Lower leg skin (tissue), 4 donors: ENCODE results near the gene SRL. TPM values are rescaled to one million over a fixed set of nuclear protein-coding genes. Genes with fewer than 3 reads are reported as not detected.

Experiments
- DNase-seq, 2 donors: peaks; one replicate each; pipeline ENCODE4 v3.0.0-alpha.2; 2019; ENCODE audit warnings: low spot score in 2 of 2
- H3K4me3 ChIP-seq: fragments of 200-600 bp; sonication (generic); 2 replicates; pipeline ENCODE4 v1.5.1; 2017; ENCODE audit warnings: mild to moderate bottlenecking, low read depth; ENCODE audit not compliant: poor library complexity, severe bottlenecking
- POLR2A ChIP-seq, 2 donors: fragments of 450-650 bp; IDR thresholded peaks; one replicate each; pipeline ENCODE4 v1.6.1; 2016 to 2017; ENCODE audit warnings: antibody characterized with exemption in 2 of 2, mild to moderate bottlenecking in 1 of 2, moderate library complexity in 1 of 2
- WGBS, 2 donors: methylation state at CpG; one replicate each; pipeline ENCODE4 v1.1.5; 2018; 5-methylcytosine and 5-hydroxymethylcytosine counted together
- intact Hi-C: fragments of 100-400 bp; cut with DNase I; formaldehyde crosslinking; loops from one replicate; pipeline ENCODE4 v1.15.0; 2023; ENCODE audit warnings: low total_unique reads
- total RNA-seq, 4 donors: library from RNA; depleted of rRNA; stranded (reverse); fragments of >200 nt; gene quantifications; one replicate each; pipeline ENCODE4 v1.1.0, GENCODE V29; 2016
- TF ChIP-seq, protein P1 (sequence below), 3 donors: fragments of 450-650 bp; IDR thresholded peaks; one replicate each; pipeline ENCODE4 v1.5.1; 2016; ENCODE audit warnings: antibody characterized with exemption in 3 of 3, mild to moderate bottlenecking in 3 of 3, moderate library complexity in 2 of 3

SRL gene
- total RNA-seq, 4 donors from 2014 or later = 0.04 to 1.0 (median 0.55) TPM

DNA sequence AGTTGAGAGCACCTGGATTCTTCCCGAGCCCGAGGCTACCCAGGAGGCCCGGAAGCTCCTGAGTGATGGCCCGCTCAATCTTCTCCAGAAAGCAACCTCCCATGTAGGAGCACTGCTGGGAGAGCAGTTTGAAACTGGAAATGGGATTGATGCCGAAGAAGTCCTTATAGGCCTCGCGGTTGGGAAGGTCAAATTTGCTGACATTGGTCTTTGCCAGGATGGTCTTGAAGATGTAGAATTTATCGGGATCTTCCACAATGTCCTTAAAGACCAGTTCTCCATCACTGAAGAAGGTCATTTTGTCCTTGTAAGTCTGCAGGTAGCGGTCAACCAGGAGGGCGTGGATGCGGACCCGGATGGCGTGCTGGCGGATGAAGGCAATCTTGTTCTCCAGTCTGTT is 49.7 kb downstream of the SRL start:
- no peak for DNase-seq
- 95 to 96% methylated on average over 14 of the region's 14 CpGs for WGBS, 2 donors
- TF ChIP-seq, protein P1, sequence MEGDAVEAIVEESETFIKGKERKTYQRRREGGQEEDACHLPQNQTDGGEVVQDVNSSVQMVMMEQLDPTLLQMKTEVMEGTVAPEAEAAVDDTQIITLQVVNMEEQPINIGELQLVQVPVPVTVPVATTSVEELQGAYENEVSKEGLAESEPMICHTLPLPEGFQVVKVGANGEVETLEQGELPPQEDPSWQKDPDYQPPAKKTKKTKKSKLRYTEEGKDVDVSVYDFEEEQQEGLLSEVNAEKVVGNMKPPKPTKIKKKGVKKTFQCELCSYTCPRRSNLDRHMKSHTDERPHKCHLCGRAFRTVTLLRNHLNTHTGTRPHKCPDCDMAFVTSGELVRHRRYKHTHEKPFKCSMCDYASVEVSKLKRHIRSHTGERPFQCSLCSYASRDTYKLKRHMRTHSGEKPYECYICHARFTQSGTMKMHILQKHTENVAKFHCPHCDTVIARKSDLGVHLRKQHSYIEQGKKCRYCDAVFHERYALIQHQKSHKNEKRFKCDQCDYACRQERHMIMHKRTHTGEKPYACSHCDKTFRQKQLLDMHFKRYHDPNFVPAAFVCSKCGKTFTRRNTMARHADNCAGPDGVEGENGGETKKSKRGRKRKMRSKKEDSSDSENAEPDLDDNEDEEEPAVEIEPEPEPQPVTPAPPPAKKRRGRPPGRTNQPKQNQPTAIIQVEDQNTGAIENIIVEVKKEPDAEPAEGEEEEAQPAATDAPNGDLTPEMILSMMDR (IDR thresholded peaks at IDR 0.05) = no peak
- TF ChIP-seq POLR2A (IDR thresholded peaks at IDR 0.05) = no peak
- intact Hi-C loops = no loop called here
- H3K4me3 ChIP-seq = no peak overlapping the region

- no peak for DNase-seq
- no peak overlapping the region for H3K4me3 ChIP-seq
- intact Hi-C loops = no loop called here
- TF ChIP-seq POLR2A (IDR thresholded peaks at IDR 0.05) = no peak
- TF ChIP-seq, protein P1 (IDR thresholded peaks at IDR 0.05) = no peak
- WGBS, 2 donors = 85 to 88% methylated on average over 13 of the region's 13 CpGs
Measured at GRCh38 chr16:4190712-4191333, 51.1 kb downstream of the SRL start.

DNA sequence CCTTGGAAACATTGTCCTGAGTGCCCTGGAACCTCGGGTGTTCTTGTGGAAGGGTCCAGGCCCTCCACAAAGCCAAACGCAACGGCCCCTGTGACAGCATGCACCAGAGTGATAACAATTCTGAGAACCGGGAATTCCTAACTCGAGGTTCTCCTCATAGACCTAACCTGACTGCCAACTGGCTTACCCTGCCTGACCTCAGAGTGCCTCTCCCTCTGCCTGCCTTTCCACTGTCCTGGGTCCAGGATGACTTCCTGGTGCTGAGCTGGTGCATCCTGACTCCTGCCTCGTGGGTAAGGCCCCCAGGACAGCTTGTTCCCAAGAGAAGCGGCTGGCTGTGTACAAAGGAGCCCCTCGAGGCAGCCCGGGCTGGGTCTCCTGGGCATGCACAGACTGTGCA is 51.8 kb downstream of the SRL start:
- 69% methylated on average over 9 of the region's 9 CpGs for WGBS, 2 donors
- intact Hi-C loops = no loop called here
- H3K4me3 ChIP-seq = no peak overlapping the region
- TF ChIP-seq, protein P1 (IDR thresholded peaks at IDR 0.05) = no peak
- no peak for TF ChIP-seq POLR2A (IDR thresholded peaks at IDR 0.05)
- DNase-seq = no peak

DNA sequence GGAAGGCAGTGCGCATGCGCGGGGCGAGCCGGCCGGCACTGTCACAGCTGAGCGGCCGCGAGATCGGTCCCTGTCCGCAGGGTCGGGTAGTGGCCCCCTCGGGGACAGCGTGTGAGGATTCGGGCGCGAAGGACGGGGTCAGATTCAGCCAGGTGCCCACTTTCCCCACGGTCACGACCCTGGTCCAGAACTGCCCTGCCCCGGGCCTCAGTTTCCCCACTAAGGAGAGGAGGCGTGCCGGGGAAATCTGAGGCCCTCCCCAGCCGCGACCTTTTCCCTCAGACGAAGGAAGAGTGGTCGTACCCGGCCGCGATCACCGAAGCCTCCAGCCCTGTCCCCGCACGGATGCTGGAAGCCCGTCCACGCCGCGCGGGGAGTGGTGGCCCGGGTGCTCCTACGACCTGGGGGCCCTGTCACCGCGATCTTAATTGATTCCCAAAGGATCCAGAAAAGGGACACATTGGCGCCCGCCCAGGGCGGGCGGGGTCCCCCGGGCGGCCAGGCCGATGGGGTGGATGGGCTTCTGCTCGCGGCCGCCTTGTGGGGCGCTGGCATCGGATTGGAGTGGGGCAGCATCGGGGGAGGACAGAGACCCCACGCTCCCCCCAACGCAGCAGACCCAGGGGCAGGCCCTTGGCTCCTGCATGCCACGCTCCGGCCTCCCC is 57.7 kb downstream of the SRL start:
- no peak overlapping the region for H3K4me3 ChIP-seq
- intact Hi-C loops = no loop called here
- WGBS, 2 donors = 19 to 25% methylated on average over 19 to 39 of the region's 59 CpGs
- DNase-seq = no peak
- TF ChIP-seq POLR2A (IDR thresholded peaks at IDR 0.05) = no peak
- TF ChIP-seq, protein P1 (IDR thresholded peaks at IDR 0.05) = no peak

- intact Hi-C loops = no loop called here
- 0% methylated on average over 27 to 40 of the region's 85 CpGs for WGBS, 2 donors
- H3K4me3 ChIP-seq = peak overlapping the region; percentile 80
- TF ChIP-seq POLR2A (IDR thresholded peaks at IDR 0.05) = peak in 1 of 2 donors; percentile 12
- TF ChIP-seq, protein P1 (IDR thresholded peaks at IDR 0.05) = no peak
- DNase-seq = peak; percentile 82 to 98
Measured at GRCh38 chr16:4183237-4184037, 58.4 kb downstream of the SRL start.
